HK-2 (cell line): ENCODE results near the gene TEX11.

Experiments
- DNase-seq: peaks from one replicate; pipeline ENCODE4 v3.0.0-alpha.2; 2018; ENCODE audit not compliant: unreplicated experiment

The TEX11 gene

GRCh38 chrX:70497026-70497425 is 411.5 kb downstream of the TEX11 start:
- no peak for DNase-seq

- no peak for DNase-seq
Observed at GRCh38 chrX:70496491-70496890, 412.0 kb downstream of the TEX11 start.

- no peak for DNase-seq
Observed at GRCh38 chrX:70494441-70494840, 414.1 kb downstream of the TEX11 start.

- DNase-seq, result no peak
Observed at GRCh38 chrX:70488856-70489255, 419.7 kb downstream of the TEX11 start.

- no peak for DNase-seq
Observed at GRCh38 chrX:70485466-70485865, 423.0 kb downstream of the TEX11 start.

- no peak for DNase-seq
Observed at GRCh38 chrX:70482300-70482699, 426.2 kb downstream of the TEX11 start.

GRCh38 chrX:70481471-70482270 is 426.8 kb downstream of the TEX11 start:
- DNase-seq, result no peak

GRCh38 chrX:70480660-70481018 is 427.9 kb downstream of the TEX11 start:
- no peak for DNase-seq

- no peak for DNase-seq
Observed at GRCh38 chrX:70479922-70480659, 428.4 kb downstream of the TEX11 start.

- no peak for DNase-seq
Observed at GRCh38 chrX:70479247-70479921, 429.1 kb downstream of the TEX11 start.
